ENCODE measurements around the gene OR2J3. TPM values are rescaled to one million over a fixed set of nuclear protein-coding genes. Genes with fewer than 3 reads are reported as not detected.

The OR2J3 gene
- not detected for total RNA-seq

DNA sequence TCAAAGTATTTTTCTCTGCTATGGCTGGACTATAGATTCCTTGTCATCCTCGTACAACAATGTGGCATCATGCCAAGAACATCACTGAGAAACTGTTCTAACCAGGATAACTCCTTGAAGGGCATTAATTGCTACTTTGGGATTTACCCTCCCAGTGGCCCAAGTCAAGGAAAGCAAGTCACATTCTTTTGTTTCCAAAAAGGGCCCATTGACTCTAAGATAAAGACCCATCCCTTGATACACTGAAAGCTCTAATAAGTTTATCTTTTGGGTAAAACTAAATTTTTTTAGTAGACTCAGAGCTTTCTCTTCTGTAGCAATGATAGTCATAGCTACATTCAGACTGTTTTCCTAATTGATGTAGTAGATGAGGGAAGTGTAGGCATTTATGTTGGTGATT is at the start of gene OR2J3:
Gene OR2J3, plus strand, starts transcription at position 301 of the 400 bp plus-strand sequence. CDS start 3,833 bp downstream, outside the sequence.
- TF ChIP-seq, protein P1, sequence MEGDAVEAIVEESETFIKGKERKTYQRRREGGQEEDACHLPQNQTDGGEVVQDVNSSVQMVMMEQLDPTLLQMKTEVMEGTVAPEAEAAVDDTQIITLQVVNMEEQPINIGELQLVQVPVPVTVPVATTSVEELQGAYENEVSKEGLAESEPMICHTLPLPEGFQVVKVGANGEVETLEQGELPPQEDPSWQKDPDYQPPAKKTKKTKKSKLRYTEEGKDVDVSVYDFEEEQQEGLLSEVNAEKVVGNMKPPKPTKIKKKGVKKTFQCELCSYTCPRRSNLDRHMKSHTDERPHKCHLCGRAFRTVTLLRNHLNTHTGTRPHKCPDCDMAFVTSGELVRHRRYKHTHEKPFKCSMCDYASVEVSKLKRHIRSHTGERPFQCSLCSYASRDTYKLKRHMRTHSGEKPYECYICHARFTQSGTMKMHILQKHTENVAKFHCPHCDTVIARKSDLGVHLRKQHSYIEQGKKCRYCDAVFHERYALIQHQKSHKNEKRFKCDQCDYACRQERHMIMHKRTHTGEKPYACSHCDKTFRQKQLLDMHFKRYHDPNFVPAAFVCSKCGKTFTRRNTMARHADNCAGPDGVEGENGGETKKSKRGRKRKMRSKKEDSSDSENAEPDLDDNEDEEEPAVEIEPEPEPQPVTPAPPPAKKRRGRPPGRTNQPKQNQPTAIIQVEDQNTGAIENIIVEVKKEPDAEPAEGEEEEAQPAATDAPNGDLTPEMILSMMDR (IDR thresholded peaks at IDR 0.05) = no peak
- TF ChIP-seq POLR2A (IDR thresholded peaks at IDR 0.05) (no peak), POLR2AphosphoS5 (IDR thresholded peaks at IDR 0.05; ENCODE audit: insufficient read depth in 1 of 2, low read depth in 1 of 2) (no peak)
- H3K4me1 ChIP-seq = no peaks in the 10 kb centered on the region
- no peaks in the 10 kb centered on the region for H3K27me3 ChIP-seq
- H3K9me3 ChIP-seq = no peaks in the 10 kb centered on the region
- H3K27ac ChIP-seq = no peak within 1 kb of the TSS
- no peaks in the 10 kb centered on the region for H3K36me3 ChIP-seq
- H3K4me3 ChIP-seq = no peak within 1 kb of the TSS
- no peak for DNase-seq (ENCODE audit: extremely low spot score in 2 of 2)
- intact Hi-C loops (cut with DNase I) = no loop called here

DNA sequence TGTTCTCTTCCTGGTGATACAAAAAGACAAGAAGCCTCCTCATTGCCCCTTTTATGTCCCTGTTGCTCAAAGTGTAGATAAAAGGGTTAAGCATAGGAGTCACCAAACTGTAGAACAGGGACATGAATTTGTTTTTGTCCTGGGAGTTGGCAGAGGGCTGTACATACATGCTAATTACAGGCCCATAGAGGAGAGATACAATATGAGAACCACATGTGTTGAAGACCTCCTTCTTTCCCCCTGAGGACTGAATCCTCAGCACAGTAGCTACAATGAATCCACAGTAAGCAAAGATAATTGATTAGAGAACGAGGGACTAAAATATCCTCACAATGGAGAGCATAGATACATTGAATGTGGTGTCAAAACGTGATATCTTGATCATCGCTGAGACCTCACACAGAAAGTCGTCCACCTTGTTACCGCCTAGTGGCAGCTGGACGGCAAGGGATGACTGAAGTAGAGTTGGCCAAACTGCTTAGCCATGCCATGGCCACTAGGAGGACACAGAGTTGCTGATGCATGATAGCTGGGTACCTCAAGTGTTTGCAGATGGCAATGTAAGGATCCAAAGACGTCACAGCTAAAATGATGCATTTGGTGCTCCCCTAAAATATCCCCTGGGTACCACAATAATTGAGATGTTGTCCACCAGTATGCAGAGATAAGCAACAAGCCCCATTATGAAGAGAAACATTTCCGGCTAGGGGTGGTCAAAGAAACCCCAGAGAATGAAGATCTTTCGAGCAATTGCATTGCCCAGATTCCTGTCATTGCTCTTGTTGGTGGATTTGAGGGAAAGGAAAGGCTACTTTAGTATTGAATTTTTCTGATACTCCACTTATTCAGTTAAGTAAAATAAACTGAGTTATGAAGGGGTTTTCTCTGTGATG is 35.8 kb upstream of the OR2J3 start:
- no peak for DNase-seq (ENCODE audit: extremely low spot score in 2 of 2)
- TF ChIP-seq POLR2AphosphoS5 (IDR thresholded peaks at IDR 0.05; ENCODE audit: insufficient read depth in 1 of 2, low read depth in 1 of 2) (no peak), POLR2A (IDR thresholded peaks at IDR 0.05) (no peak)
- TF ChIP-seq, protein P1 (IDR thresholded peaks at IDR 0.05) = no peak
- H3K4me1 ChIP-seq = no peaks in the 10 kb centered on the region
- no peaks in the 10 kb centered on the region for H3K9me3 ChIP-seq
- no peaks in the 10 kb centered on the region for H3K36me3 ChIP-seq
- H3K27me3 ChIP-seq = no peaks in the 10 kb centered on the region
- intact Hi-C loops (cut with DNase I) = no loop called here
- no peak overlapping the region for H3K4me3 ChIP-seq
- no peak overlapping the region for H3K27ac ChIP-seq

DNA sequence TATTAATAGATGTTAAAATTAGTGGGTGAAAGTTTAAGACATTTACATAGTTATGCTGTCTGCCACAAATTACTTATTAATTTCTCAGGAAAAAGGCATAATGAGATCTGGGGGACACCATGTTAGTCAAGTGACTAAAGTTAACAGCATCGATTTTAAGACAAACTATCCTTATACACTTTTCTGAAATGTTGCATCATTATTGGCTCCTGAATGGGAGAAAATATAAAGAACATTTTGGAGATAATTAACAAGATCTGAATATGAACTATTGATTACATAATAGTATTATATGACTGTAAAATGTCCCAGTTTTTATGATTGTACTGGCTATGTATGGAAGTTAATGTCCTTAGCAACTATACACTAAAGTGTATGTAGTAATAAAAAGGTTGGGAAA is 28.7 kb upstream of the OR2J3 start:
- no peaks in the 10 kb centered on the region for H3K9me3 ChIP-seq

DNA sequence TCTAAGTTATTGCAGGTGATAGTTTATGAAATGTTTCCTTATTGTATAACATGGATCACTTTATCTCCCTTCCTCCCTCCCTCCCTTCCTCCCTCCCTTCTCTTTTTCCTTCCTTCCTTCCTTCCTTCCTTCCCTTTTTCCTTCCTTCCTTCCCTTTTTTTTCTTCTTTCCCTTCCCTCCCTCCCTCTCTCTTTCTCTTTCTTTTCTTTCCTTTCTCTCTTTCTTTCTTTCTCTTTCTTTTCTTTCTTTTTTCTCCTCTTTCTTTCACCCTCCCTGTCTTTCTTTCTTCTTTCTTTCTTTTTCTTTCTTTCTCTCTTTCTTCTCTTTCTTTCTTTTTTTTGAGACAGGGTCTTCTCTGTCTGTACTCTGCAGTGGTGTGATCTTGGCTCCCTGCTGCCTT is 26.5 kb upstream of the OR2J3 start:
- no peak for DNase-seq (ENCODE audit: extremely low spot score in 2 of 2)
- H3K27ac ChIP-seq = no peak overlapping the region
- H3K4me3 ChIP-seq = no peak overlapping the region
- H3K36me3 ChIP-seq = no peaks in the 10 kb centered on the region
- intact Hi-C loops (cut with DNase I) = no loop called here
- TF ChIP-seq POLR2AphosphoS5 (IDR thresholded peaks at IDR 0.05; ENCODE audit: insufficient read depth in 1 of 2, low read depth in 1 of 2) = no peak
- TF ChIP-seq, protein P1 (IDR thresholded peaks at IDR 0.05) = no peak
- TF ChIP-seq POLR2A (IDR thresholded peaks at IDR 0.05) = no peak
- no peaks in the 10 kb centered on the region for H3K27me3 ChIP-seq
- H3K4me1 ChIP-seq = no peaks in the 10 kb centered on the region
- no peaks in the 10 kb centered on the region for H3K9me3 ChIP-seq

More for the DNA sequence above, 28.7 kb upstream of the OR2J3 start:
- no peak for TF ChIP-seq POLR2AphosphoS5 (IDR thresholded peaks at IDR 0.05; ENCODE audit: insufficient read depth in 1 of 2, low read depth in 1 of 2)
- Histone ChIP-seq H3K4me3 (no peak overlapping the region), H3K4me1 (no peaks in the 10 kb centered on the region), H3K27me3 (no peaks in the 10 kb centered on the region), H3K36me3 (no peaks in the 10 kb centered on the region), H3K27ac (no peak overlapping the region)
- intact Hi-C loops (cut with DNase I) = no loop called here
- DNase-seq (ENCODE audit: extremely low spot score in 2 of 2) = no peak

DNA sequence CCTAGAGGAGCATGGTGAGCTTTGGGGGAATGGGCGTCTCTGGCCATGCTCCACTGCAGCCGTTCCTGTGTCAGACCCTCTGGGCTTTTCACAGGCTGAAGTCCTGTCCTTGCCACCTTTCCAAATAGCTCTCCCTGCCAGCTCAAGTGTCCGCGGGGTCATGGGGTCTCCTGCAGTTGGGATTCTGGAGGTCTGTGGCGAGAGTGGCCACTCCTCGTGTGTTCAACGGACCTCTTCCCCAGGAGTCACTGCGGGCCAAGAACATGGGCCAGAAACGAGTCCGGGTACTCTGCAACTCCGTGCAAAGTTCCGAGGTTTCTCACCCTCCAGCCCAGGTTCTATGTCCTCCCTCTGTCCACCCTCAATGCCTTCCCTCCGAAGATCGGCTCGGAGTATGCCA is 25.4 kb upstream of the OR2J3 start:
- H3K4me1 ChIP-seq = no peaks in the 10 kb centered on the region
- H3K4me3 ChIP-seq = no peak overlapping the region
- DNase-seq (ENCODE audit: extremely low spot score in 2 of 2) = no peak
- no peak overlapping the region for H3K27ac ChIP-seq
- intact Hi-C loops (cut with DNase I) = no loop called here
- no peaks in the 10 kb centered on the region for H3K36me3 ChIP-seq
- TF ChIP-seq, protein P1 (IDR thresholded peaks at IDR 0.05) = no peak
- TF ChIP-seq POLR2AphosphoS5 (IDR thresholded peaks at IDR 0.05; ENCODE audit: insufficient read depth in 1 of 2, low read depth in 1 of 2) = no peak
- H3K27me3 ChIP-seq = no peaks in the 10 kb centered on the region
- H3K9me3 ChIP-seq = no peaks in the 10 kb centered on the region

Data from vagina (tissue), 2 donors.